Measurements from ENCODE around the gene PCSK5. TPM values are rescaled to one million over a fixed set of nuclear protein-coding genes. Genes with fewer than 3 reads are reported as not detected.
A peak's percentile ranks its signal among the peaks of the same experiment; 100 is the strongest.

The PCSK5 gene
- total RNA-seq, 1 experiment from 2014 or later: 7.5 TPM

DNA sequence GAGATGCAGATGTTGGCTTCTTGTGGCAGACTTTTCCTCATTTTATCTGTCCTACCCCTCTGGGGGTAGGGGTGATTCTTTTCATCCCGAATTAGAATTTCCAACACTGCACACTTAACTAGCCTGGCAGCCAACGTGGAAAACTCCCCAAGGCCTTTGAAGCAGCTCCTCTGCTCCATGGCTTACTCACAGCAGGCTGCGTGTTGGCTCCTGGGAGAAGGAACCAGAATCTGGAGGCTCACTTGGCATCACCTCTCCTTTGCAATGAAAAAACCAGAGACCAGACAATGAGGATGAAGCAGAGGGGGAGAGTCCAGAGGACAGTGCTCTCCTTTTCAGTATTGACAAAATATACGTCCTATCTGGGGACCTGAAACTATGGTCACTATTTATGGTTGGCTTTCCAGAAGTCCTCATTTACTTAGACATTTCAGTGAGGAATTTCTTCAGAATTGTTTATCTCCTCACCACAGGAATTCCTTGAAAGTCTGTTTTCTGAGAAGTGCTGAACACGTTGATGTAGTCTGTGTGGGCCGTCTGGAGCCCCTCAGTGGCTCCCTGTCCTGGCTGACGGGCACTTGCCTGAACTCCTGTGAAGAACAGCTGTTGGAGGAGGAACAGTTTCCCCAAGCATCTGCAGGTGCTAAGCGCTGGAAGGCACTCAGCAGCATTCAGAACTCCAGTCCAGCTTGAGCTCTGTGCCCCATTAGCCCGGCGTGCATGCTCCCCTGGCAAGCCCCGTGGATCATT is 272.5 kb downstream of the PCSK5 start:
- Histone ChIP-seq H3K4ac (ENCODE audit: low read depth, low read length) (no peak overlapping the region), H3T11ph (ENCODE audit: low read length) (no peak overlapping the region), H4K20me1 (ENCODE audit: control insufficient read depth, insufficient read depth, insufficient read length) (no peaks in the 10 kb centered on the region), H3K23ac (ENCODE audit: insufficient read length, low read depth, low read length) (no peak overlapping the region), H2AFZ (ENCODE audit: low read length) (no peak overlapping the region), H3K23me2 (ENCODE audit: insufficient read length, low read depth, low read length, poor library complexity, severe bottlenecking) (no peaks in the 10 kb centered on the region), H3K56ac (ENCODE audit: insufficient read length, low read depth, low read length) (no peak overlapping the region), H2BK12ac (ENCODE audit: insufficient read length, low read depth, low read length) (no peak overlapping the region), H2BK120ac (ENCODE audit: low read depth, low read length, poor library complexity, severe bottlenecking) (no peak overlapping the region), H2BK5ac (ENCODE audit: insufficient read length, low read length) (no peak overlapping the region), H3K4me1 (ENCODE audit: insufficient read depth, low read length) (peaks cover 2% of the 10 kb centered on the region; the same call in 1 of the 2 replicates), H2BK15ac (ENCODE audit: low read depth, low read length) (no peak overlapping the region; the same call in 1 of the 2 replicates), H2BK20ac (ENCODE audit: low read depth, low read length, poor library complexity, severe bottlenecking) (no peak overlapping the region), H3K18ac (ENCODE audit: insufficient read length, low read depth, low read length) (no peak overlapping the region), H3K27ac (ENCODE audit: insufficient read length, low read depth, low read length) (no peak overlapping the region), H3K9ac (ENCODE audit: extremely low read depth, insufficient read length, low read length) (no peak overlapping the region), H3K79me2 (ENCODE audit: insufficient read depth, low read length) (no peaks in the 10 kb centered on the region; the same call in 1 of the 2 replicates), H3K27me3 (ENCODE audit: insufficient read depth, low read length) (no peaks in the 10 kb centered on the region), H3K4me2 (ENCODE audit: insufficient read depth, insufficient read length, low read length) (no peak overlapping the region), H3K14ac (ENCODE audit: insufficient read depth, low read length) (no peak overlapping the region; the same call in 1 of the 2 replicates), H3K79me1 (ENCODE audit: insufficient read depth, low read depth, low read length, poor library complexity, severe bottlenecking) (no peaks in the 10 kb centered on the region), H4K91ac (ENCODE audit: insufficient read length, low read depth, low read length) (no peak overlapping the region), H4K5ac (ENCODE audit: insufficient read length, low read depth, low read length) (no peak overlapping the region), H2AK5ac (ENCODE audit: insufficient read length, low read length) (no peak overlapping the region), H4K8ac (replicated peaks; ENCODE audit: insufficient read length, low read depth, low read length) (no peak overlapping the region), H3K9me3 (ENCODE audit: control insufficient read depth, low read depth, low read length) (no peaks in the 10 kb centered on the region)
- WGBS (ENCODE audit: extremely low coverage, insufficient read length, low lambda C conversion rate): no CpG with 5 or more reads among the region's 11 CpGs
- Mint-ChIP-seq H3K27ac (no peak overlapping the region), H3K27me3 (ENCODE audit: low read depth) (no peaks in the 10 kb centered on the region), H3K4me3 (no peak overlapping the region), H3K36me3 (ENCODE audit: insufficient read depth in 1 of 3, low read depth in 3 of 3) (peaks cover 0 to 15% (median 7%) of the 10 kb centered on the region in 3 experiments; a peak in 4 of 7 replicates), H3K9me3 (no peaks in the 10 kb centered on the region), H3K4me1 (peaks cover 38 to 45% of the 10 kb centered on the region in 2 experiments)
- TF ChIP-seq, protein P1, sequence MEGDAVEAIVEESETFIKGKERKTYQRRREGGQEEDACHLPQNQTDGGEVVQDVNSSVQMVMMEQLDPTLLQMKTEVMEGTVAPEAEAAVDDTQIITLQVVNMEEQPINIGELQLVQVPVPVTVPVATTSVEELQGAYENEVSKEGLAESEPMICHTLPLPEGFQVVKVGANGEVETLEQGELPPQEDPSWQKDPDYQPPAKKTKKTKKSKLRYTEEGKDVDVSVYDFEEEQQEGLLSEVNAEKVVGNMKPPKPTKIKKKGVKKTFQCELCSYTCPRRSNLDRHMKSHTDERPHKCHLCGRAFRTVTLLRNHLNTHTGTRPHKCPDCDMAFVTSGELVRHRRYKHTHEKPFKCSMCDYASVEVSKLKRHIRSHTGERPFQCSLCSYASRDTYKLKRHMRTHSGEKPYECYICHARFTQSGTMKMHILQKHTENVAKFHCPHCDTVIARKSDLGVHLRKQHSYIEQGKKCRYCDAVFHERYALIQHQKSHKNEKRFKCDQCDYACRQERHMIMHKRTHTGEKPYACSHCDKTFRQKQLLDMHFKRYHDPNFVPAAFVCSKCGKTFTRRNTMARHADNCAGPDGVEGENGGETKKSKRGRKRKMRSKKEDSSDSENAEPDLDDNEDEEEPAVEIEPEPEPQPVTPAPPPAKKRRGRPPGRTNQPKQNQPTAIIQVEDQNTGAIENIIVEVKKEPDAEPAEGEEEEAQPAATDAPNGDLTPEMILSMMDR (conservative IDR thresholded peaks at IDR 0.05): no peak
- DNase-seq: peak; percentile 29

Data from H9 (cell line).